HG02571 (cell line): ENCODE measurements around the gene USP49.
A peak's percentile ranks its signal among the peaks of the same experiment; 100 is the strongest.

Experiments used
- ATAC-seq: cut with Tn5 transposase; IDR thresholded peaks from one replicate; pipeline ENCODE4 v1.9.1; 2021; ENCODE audit warnings: mild to moderate bottlenecking, moderate library complexity; ENCODE audit not compliant: unreplicated experiment

USP49 gene

DNA sequence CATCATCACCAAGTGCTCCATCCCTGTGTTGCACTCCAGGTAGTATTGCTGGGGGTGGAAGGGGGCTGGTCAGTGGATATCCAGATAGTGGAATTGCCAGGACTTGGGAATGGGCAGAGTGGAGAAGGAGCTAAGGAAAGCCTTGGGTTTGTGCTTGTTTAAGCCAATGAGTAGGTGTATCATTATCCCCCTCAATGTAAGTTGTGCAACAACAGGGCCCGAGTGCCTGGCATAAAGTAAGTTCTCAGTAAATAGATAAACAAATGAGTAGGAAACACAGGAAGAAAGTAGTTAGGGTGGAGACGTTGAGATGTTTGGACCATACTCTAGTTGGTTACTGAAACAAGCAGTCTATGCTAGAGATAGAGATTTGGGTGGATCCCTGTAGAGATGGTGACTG lies 36.6 kb upstream of the USP49 start:
- ATAC-seq = no peak

DNA sequence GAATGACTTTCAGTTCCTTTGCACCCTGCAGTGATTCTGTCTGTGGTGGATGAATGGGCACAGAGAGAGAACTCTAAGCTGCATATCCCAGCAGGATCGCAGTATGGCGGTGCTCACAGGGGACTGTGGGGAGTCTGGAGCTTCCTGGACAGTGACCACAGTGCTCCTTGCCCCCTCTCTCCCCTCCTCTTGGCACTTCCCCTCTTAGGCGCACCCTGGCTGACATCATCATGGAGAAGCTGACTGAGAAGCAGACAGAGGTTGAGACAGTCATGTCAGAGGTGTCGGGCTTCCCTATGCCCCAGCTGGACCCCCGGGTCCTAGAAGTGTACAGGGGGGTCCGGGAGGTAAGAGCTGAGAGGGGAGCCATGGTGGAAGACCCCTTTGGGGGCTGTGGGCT lies 34.7 kb upstream of the USP49 start:
- no peak for ATAC-seq

DNA sequence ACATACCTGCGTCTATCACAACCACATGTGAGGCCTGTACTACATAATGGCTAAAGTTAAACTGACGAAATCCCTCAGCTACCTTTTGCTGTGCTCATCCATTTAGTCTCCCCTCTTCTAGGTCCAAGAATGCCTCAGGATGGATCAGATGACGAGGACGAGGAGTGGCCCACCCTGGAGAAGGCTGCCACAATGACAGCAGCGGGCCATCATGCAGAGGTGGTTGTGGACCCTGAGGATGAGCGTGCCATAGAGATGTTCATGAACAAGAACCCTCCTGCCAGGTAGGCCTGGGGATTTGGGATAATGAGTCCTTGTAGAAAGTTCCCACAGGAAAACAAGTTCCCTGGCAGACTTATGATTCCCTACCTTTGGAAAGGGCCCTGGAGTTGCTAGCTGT lies 32.1 kb upstream of the USP49 start:
- ATAC-seq = no peak

DNA sequence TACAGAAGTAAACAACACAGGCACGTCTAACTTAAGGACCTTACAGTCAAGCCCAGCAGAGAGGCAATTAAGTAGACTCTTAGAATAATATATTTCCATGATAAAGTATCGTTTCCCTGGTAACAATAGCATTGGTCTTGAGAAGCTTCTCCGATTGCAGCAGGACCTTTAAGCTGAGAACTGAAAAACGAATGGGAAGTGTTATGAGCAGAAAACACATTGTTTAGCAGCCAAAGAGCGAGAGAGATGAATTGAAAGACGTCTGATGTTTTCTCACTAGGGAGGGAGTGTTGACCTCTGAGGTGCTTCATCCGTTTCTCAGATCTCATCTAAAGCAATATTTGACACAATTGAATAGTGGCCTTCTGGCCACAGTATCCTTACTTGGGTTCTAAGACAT lies 27.0 kb upstream of the USP49 start:
- ATAC-seq = no peak

DNA sequence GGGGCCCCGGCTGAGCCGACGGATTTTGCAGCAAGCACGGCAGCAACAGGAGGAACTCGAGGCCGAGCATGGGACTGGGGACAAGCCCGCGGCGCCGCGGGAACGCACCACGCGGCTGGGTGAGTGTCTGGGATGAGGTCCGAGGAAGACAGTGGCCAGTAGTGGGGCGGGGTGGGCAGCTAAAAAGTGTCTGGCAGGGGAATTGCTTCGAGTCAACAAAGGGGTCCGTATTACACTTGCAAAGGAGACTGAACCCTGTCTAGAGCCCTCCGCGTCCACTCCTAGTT lies 26.5 kb upstream of the USP49 start:
- peak; percentile 9 for ATAC-seq

DNA sequence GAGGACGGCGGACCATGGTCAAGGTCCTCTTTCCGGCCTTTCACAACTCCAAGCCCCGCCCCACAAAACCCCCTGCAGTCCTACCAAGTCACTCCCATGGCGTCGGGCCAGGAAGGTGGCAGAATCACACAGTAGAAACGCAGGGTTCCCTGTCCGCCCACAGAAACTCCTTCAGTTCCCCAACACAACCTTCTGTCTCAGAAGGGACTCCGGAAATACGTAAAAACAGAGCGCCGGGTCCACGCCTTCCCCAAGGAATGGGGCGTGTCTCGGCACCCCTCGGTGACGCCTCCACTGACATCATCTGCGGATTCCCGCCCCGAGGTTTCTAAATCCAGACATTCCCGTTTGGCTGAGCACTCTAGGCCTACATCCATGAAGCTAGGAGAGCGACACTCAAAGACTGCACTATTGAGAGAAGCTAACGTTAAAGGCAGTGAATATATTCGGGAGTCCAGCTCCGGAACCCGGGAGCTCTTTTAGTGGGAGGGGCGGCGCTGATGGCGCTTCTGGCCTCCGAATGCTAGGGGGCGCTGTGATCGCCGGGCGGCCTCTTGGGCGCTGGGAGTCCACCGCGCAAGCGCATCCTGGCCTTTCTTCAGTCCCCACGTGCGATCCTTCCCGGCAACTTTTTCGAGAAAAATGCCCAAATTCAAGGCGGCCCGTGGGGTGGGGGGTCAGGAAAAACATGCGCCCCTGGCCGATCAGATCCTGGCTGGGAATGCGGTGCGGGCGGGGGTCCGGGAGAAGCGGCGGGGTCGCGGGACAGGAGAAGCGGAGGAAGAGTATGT lies 25.9 kb upstream of the USP49 start, which contains the start of the genes BYSL and MED20:
Gene BYSL (plus strand): TSS at position 579 of the 791 bp plus-strand sequence. CDS start 64 bp downstream, at position 643.
Gene MED20 (minus strand): TSS at position 219 of the 791 bp plus-strand sequence. CDS start 121 bp downstream, at position 98.
- ATAC-seq = peak; percentile 86

DNA sequence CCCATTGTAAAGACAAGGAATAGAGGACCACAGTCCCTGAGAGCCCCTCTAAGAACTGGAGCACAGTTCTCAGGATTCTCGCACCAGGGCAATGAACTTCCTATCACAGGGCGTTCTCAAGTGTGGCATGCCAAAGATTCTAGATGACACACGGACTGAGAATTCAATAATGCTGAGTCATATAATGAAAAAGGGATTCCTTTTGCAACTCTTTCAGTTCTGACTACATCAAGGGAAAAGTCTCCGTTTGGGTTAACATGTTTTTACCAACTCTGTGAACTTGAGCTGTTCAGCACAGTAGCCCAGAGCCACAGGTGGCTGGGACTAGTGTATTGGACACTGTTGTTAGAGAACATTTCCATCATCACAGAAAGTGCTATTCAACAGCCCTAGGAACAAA lies 22.4 kb upstream of the USP49 start:
- no peak for ATAC-seq

DNA sequence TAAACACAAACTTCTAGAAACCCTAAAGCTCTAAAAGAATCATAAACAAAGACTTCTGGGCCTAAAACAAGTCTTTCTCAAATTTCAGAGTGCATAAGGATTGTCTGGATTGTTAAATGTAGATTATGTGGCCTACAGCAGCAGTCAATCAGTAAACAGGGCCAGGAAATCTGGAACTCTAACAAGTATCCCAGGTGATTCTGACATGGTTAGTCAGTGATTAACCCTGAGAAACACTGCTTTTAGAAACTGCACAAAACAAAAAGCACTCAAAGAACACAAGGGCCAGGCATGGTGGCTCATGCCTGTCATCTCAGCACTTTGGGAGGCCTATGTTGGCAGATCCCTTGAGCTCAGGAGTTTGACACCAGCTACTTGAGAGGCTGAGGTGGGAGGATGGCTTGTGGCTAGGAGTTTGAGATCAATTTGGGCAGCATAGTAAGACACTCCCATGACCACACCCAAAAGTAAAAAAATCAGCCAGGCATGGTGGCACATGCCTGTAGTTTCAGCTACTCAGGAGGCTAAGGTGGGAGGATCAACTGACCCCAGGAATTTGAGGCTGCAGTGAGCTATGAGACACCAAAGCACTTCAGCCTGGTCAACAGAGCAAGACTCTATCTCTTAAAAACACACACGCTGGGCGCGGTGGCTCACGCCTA lies 19.8 kb upstream of the USP49 start:
- no peak for ATAC-seq

DNA sequence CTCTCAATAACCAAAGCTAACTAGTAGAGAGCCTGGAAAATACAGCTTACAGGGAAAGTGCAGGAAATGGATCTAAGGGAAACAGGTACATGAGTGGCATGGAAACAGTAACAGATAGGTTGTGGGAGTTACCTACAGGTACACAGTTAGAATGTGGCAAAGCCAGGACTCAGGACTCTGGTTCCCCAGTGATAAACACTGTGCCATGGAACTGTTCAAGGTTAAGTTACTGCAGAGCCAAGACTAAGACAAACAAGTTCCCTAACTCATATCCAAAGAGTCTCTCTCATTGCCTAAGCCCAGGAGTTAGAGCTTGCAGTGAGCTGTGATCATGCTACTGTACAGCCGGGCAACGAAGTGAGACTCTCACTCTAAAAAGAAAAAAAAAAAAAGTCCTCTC lies 19.2 kb upstream of the USP49 start:
- ATAC-seq = no peak

DNA sequence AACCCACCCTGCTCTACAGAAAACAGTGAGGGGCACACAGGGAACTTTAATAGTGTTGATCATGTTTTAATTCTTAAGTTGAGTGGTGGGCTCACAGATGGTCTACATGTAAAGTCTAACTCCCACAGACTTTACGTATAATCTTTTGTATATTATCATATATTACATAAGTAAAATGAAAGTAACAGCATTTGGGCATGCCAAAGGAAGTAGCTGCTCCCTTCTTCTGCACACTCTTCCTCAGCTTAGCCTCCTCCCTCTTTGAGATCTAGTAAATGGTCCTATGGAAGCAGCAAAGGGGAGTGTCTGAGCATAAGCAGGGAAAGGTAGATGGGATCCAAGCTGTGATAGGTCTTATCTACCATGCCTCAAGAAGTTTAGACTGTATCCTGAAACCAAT lies 14.6 kb upstream of the USP49 start:
- no peak for ATAC-seq

DNA sequence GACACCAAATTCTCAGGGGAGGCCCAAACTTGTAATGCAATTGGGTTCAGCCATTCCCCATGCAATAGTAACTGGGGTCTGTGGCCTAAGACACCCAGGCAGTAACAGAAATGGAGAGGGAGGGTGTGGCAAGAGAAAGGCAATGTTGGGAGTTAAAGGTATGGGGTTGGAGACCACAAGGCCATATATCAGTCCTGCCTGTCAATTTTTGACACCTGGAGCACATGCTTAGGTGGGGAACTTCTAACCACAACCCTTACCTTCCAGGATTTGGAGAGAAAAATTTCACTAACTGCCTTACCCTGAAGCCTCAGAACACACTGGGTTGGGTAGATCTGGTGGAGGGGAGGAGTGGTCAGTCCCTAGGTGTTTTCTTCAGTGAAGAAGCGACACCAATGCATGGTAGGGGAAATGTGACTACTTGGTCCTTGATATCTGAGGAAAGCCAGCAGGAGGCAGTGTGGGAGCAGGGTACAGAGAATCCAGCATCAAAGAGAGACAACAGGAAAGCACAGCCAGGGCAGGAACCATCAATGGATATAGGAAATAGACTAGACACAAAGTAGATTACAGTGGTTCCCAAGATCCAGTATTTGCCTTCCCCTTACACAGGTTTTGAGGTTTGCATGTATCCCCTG lies 6.8 kb upstream of the USP49 start:
- no peak for ATAC-seq

DNA sequence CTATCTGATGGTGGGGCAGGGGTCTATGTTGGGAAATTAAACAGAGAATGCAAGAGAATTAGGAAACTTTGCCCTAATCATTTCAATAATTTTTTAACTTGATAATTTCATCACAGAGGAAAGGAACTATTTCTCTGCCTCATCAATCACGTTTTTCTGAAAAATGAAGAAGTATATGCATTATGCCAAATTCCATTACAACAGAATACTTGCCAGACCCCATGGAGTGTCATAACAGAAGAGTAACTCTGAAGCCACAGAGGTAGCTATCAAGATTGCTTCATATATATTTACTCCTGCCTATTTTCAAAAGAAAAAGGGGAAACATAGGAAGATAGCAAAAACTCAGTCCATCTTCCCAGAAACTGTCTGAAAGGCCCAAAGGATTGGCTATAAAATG lies 5.7 kb upstream of the USP49 start:
- no peak for ATAC-seq

DNA sequence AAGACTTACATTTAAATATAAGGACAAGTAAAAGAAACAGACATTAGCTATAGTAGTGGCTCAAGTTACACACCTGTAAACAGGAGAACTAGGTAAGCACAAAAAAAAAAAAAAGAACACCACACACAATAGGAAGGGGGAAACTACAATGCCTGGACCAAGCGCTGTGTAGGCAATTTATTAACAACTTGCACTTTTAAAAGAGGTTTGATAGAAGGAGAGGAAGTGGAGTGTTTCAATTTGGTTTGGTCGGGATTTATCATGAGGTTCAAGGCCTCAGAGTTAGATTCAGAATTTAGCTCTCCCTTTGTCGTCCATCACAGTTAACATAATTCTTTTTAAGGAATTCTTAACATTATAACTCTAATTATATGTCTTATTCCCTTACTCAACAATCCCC lies 1.1 kb upstream of the USP49 start:
- no peak for ATAC-seq

DNA sequence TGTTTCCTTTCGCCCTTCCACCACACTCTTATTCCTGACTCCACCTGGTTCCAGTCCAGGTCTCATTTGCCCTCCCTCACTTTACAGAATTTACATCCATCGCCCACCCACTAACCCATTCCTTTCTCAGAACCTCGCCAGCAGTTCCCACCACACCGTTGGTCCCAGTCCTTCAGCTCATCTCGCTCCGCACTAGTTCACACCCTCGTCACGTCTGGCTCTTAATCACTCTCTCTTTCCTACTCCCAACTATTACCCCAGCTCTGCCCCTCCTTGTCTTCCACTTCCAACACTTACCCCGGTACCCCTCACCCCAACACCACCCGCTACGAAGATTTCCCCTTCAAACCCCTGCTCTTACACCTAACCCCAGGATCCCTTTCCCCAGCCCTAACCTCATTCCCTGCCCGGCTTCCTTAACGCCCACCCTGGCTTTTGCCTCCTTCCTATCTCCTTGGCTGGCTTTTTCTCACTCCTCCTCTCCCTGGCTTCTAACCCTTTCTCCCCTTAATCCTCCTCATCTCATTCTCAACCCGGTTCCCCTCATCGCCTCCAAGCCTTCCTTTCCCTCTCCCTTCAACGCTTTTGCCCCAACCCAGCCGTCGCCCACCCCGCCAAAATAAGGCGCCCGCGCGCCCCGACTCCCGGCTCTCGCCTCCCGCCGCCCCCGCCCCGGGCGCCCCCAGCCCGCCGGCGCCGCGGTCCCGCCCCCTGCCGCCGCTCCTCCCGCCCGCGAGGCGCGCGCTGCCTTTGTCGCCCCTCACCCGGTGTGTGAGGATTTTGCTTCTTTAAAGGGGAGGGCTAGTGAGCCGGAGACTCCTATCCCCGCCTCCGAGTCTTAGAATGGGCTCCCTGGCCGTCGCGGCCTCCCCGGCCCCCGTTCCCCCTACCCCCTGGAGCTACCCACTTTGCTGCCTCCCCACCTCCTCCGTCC lies 542 bp downstream of the USP49 start:
- peak; percentile 35 for ATAC-seq

DNA sequence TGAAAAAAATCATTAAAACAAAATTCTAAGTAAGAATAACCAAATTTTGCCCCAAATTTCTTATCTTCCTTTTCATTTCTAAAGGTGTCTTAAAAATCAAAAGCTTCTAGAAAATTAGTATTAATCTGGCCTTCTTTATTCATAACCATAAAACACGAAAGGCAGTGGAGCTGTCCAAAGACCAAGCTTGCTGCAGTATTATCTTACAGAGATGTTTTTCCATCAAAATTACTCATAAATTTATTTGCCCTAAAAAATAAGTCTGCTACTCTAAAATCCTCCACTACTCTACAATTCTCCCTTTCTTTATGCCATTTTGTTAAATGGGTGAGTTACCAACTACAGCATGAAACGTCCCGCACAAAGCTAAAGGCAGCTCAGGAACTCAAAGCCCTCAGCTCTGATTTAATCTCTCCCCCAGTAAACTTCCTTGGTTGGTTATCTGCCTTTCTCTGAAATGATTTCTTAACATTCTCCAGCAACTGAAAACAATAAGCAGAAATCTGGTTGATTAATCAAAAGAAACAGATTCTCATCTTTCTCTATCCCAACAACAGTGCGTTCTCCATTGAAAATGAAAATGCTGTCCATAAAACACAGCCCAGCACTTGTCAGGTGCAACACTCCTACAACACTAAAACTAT lies 2.1 kb downstream of the USP49 start:
- no peak for ATAC-seq

DNA sequence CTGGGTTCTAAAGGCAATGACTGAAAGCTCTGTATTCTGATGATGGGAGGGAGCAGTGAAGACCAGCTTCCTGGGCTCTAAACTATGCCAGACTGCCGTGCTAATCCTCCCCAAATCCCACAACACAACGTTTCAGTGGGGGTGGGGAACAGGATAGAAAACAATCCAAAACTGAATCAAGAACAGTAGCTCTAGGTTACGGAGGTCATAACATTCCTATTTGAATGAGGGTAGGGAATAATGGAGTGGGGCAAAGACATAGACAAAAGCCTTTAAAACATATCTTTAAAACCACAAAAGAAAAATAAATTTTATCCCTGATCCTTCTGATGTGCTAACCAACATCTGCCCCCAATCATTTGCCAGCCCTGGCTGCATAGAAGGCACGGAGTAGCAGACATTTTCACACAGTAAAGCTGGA lies 7.8 kb downstream of the USP49 start:
- no peak for ATAC-seq

DNA sequence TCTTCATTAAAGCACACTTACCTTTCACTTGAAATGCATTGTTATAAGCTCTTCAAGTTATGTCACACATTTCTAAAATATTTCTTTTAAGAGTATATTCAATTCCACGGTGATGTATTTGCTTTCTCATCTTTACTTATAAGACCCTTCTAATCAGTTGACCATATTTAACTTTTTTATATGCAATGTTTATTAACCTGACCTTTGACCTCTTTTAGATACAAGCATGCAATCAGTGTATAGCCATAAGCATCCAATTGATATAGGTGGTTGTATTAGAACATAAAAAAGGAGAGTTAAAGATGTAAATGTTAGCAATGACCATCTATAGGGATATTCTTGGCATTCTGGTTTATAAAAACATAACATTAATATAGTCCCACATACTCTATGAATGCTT lies 9.2 kb downstream of the USP49 start:
- no peak for ATAC-seq

DNA sequence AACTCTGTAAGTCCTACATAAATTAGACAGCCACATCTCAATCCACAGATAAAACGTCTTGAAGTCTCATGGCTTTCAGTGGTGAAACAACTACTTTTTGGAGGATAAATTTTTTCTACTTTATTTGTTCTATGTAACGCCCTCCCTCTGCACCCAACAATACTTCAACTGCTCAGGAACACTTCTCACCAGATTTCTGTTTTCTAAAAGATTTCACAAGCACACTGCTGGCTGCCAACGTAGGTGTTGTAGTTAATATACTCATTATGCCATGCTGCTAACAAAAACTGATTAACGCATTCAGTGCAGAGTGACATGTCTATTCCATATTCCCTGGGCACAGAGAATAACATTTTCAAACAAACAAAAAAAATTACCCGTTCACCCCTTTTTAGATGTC lies 10.2 kb downstream of the USP49 start:
- no peak for ATAC-seq

DNA sequence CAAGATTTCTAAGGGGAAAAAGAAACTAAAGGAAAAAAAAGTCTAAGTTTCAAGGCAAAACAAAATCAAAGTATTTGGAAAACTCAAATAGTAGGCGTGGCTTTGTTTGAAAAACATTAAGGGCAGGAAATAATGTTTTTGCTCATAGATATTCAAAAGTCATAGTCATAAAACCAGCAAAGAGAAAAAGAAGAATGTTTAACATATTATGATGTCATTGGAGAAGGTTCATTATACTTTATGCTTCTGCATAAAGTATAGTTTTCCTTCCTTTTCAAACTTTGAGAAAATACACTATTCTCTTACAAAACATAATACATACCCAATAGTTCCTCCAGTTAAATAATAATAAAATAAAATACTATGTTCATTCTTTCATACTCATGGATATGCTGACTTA lies 13.7 kb downstream of the USP49 start:
- ATAC-seq = no peak

DNA sequence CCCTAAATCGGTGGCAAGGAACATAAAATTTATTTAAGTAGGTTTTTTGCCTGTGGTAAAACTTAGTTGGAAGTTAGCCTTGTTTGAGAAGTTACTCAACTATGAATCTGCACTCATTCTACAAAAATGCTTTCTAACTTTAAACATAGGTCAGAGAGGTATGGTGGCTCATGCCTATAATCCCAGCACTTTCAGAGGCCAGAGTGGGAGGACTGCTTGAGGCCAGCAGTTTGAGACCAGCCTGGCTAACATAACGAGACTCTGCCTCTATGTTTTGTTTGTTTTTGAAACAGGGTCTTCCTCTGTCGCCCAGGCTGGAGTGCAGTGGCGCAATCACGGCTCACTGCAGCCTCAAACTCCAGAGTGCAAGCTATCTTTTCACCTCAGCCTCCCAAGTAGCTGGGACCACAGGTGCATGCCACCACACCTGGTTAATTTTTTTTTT lies 16.2 kb downstream of the USP49 start:
- no peak for ATAC-seq

DNA sequence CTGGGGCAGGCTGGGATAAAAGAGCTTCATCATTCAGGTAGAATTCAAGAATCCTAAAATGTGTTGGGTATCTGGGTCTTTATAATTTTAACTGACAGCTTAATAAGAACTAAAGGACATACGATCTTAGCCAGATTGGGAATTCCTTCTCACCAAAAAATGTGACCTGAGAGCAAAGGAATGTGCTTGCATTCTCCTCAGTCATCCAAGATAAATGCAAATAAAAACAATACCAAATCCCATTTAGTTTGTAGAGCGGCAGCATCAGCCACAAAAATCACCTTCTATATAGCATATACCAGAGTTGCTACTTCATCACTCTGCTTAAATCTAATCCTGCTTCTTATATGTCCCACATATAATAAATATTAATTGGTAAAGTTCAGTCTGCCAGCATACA lies 16.9 kb downstream of the USP49 start:
- no peak for ATAC-seq
